Activated T-helper 2 cell treated with anti-CD3 and anti-CD28 coated beads, Interferon-gamma antibody, Interleukin-2, Interleukin-4, amounts not matched to agents 10 μg/mL and 5 μg/mL and 100 μg/mL, durations not matched to agents 14 hours and 24 hours and 36 hours (primary cell): Measurements from ENCODE around the gene MYZAP. TPM values are rescaled to one million over a fixed set of nuclear protein-coding genes. Genes with fewer than 3 reads are reported as not detected.

Source experiments
- DNase-seq: peaks from one replicate; pipeline ENCODE4 v3.0.0; 2021; ENCODE audit warnings: low spot score
- H3K27ac Mint-ChIP-seq: one replicate; pipeline ENCODE4 v1.8.0; 2021; ENCODE audit warnings: mixed read lengths
- H3K27me3 Mint-ChIP-seq: one replicate; pipeline ENCODE4 v1.8.0; 2021; ENCODE audit warnings: low read depth, mixed read lengths
- H3K36me3 Mint-ChIP-seq: one replicate; pipeline ENCODE4 v1.8.0; 2021; ENCODE audit warnings: low read depth, mixed read lengths
- H3K4me1 Mint-ChIP-seq: one replicate; pipeline ENCODE4 v1.8.0; 2021; ENCODE audit warnings: low read depth, mixed read lengths
- H3K4me3 Mint-ChIP-seq: one replicate; pipeline ENCODE4 v1.8.0; 2021; ENCODE audit warnings: low read depth, mild to moderate bottlenecking, moderate library complexity, mixed read lengths
- H3K9me3 Mint-ChIP-seq: one replicate; pipeline ENCODE4 v1.8.0; 2021; ENCODE audit warnings: mixed read lengths
- intact Hi-C: fragments of 100-400 bp; cut with micrococcal nuclease; formaldehyde crosslinking; loops from one replicate; pipeline ENCODE4 v1.15.1; 2023
- total RNA-seq: library from RNA; stranded (reverse); gene quantifications from 2 replicates; pipeline ENCODE4 v1.2.3, GENCODE V29; 2022

MYZAP gene
- total RNA-seq, 1 donor from 2014 or later: not detected

GRCh38 chr15:57586661-57587424, 4.9 kb upstream of the MYZAP start:
- Mint-ChIP-seq H3K36me3 (no peaks in the 10 kb centered on the region), H3K4me1 (peaks cover 18% of the 10 kb centered on the region), H3K27me3 (peaks cover 12% of the 10 kb centered on the region), H3K4me3 (no peak overlapping the region), H3K9me3 (peaks cover 14% of the 10 kb centered on the region), H3K27ac (peak overlapping the region; percentile 9)
- no peak for DNase-seq
- intact Hi-C loops: no loop called here

DNA sequence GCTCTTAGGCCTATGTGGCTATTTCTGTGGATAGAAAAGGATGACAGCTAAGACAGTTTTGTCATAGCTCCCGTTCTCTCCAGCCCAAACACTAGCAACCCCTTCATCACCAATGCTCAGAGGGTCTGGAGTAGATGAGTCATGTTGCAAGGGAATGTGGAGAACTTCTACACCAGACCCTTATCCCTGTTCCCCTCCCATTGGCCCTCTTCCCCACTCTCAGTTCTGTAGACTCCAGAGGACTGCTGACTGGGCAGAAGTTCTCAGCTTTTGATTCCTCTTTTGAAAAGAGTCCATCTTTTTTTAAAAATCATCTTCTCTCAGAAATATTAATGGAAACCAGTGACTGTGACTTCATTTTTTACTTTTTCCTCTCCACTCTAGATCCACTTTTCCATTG, 2.4 kb upstream of the MYZAP start:
- intact Hi-C loops: no loop called here
- H3K4me3 Mint-ChIP-seq: no peak overlapping the region
- no peaks in the 10 kb centered on the region for H3K36me3 Mint-ChIP-seq
- no peaks in the 10 kb centered on the region for H3K9me3 Mint-ChIP-seq
- H3K27me3 Mint-ChIP-seq: peaks cover 24% of the 10 kb centered on the region
- no peak for DNase-seq
- peaks cover 18% of the 10 kb centered on the region for H3K4me1 Mint-ChIP-seq
- no peak overlapping the region for H3K27ac Mint-ChIP-seq

GRCh38 chr15:57589754-57590153, 1.9 kb upstream of the MYZAP start:
- Mint-ChIP-seq H3K27ac (no peak overlapping the region), H3K4me1 (peaks cover 18% of the 10 kb centered on the region), H3K36me3 (no peaks in the 10 kb centered on the region), H3K9me3 (no peaks in the 10 kb centered on the region), H3K4me3 (no peak overlapping the region), H3K27me3 (peaks cover 24% of the 10 kb centered on the region)
- DNase-seq: no peak
- intact Hi-C loops: no loop called here

- Mint-ChIP-seq H3K27ac (no peak overlapping the region), H3K4me3 (peak overlapping the region; percentile 56), H3K9me3 (no peaks in the 10 kb centered on the region), H3K4me1 (peaks cover 18% of the 10 kb centered on the region), H3K27me3 (peaks cover 24% of the 10 kb centered on the region), H3K36me3 (no peaks in the 10 kb centered on the region)
- no peak for DNase-seq
- intact Hi-C loops: no loop called here
Observed at GRCh38 chr15:57591237-57591821, 375 bp upstream of the MYZAP start.

- Mint-ChIP-seq H3K27me3 (peaks cover 24% of the 10 kb centered on the region), H3K4me3 (no peak overlapping the region), H3K36me3 (no peaks in the 10 kb centered on the region), H3K4me1 (peaks cover 12% of the 10 kb centered on the region), H3K27ac (no peak overlapping the region), H3K9me3 (no peaks in the 10 kb centered on the region)
- intact Hi-C loops: no loop called here
- DNase-seq: no peak
Observed at GRCh38 chr15:57592426-57592825, 722 bp downstream of the MYZAP start.

- Mint-ChIP-seq H3K9me3 (no peaks in the 10 kb centered on the region), H3K4me1 (peaks cover 7% of the 10 kb centered on the region), H3K27me3 (peaks cover 24% of the 10 kb centered on the region), H3K4me3 (no peak overlapping the region), H3K36me3 (no peaks in the 10 kb centered on the region), H3K27ac (no peak overlapping the region)
- DNase-seq: no peak
- intact Hi-C loops: no loop called here
Observed at GRCh38 chr15:57592836-57593420, 1.2 kb downstream of the MYZAP start.

- Mint-ChIP-seq H3K27ac (no peak overlapping the region), H3K36me3 (no peaks in the 10 kb centered on the region), H3K27me3 (peaks cover 24% of the 10 kb centered on the region), H3K9me3 (no peaks in the 10 kb centered on the region), H3K4me1 (peaks cover 5% of the 10 kb centered on the region), H3K4me3 (no peak overlapping the region)
- intact Hi-C loops: no loop called here
- no peak for DNase-seq
Observed at GRCh38 chr15:57594479-57594878, 2.8 kb downstream of the MYZAP start.

DNA sequence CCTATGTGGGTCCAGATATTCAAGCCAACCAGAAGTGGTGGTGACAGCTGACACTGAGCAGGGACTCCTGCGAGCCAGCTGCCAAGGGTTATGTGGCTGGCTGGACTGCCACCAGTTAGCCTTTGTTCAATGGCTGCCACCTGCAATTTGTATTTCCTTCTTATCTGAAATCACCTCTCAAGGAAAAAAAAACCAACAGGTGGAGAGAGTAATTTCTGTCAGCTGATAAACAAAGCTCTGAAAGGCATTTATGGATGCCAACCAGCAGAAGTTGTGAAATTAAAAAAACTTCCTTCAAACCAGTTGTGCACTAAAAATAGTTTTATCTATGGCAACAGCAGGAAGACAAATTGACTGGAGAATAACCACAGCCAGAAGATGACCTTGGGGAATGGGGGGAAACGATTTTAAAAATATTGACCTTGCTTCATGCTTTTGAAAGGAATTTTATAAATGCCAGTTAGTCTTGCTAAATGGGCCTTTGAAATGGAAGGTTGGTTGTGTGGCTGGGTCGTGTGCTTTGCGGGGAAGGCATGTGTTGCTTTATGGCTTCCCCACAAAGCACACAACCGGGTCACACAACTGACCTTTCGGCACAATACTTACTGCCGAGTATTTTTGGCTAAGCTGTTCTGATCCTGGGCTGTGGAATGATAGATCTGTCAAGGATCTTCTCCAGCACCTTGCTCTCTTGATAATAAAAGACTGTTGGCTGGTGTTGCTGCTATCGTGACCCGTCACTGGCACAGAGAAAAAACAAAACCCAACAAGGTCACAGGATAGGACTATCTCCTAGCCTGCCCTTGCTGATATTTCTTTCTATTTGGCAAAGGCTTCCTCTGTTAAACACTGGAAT, 3.5 kb downstream of the MYZAP start:
- Mint-ChIP-seq H3K4me3 (no peak overlapping the region), H3K36me3 (no peaks in the 10 kb centered on the region), H3K27me3 (peaks cover 20% of the 10 kb centered on the region), H3K4me1 (peaks cover 5% of the 10 kb centered on the region), H3K27ac (no peak overlapping the region), H3K9me3 (no peaks in the 10 kb centered on the region)
- intact Hi-C loops: no loop called here
- DNase-seq: no peak

- peaks cover 1% of the 10 kb centered on the region for H3K4me1 Mint-ChIP-seq
- peaks cover 16% of the 10 kb centered on the region for H3K27me3 Mint-ChIP-seq
- no peak for DNase-seq
- H3K36me3 Mint-ChIP-seq: no peaks in the 10 kb centered on the region
- no peaks in the 10 kb centered on the region for H3K9me3 Mint-ChIP-seq
- intact Hi-C loops: no loop called here
- no peak overlapping the region for H3K4me3 Mint-ChIP-seq
- no peak overlapping the region for H3K27ac Mint-ChIP-seq
Observed at GRCh38 chr15:57596301-57596855, 4.7 kb downstream of the MYZAP start.

GRCh38 chr15:57596978-57597377, 5.3 kb downstream of the MYZAP start:
- intact Hi-C loops: no loop called here
- no peak overlapping the region for H3K4me3 Mint-ChIP-seq
- no peaks in the 10 kb centered on the region for H3K36me3 Mint-ChIP-seq
- H3K4me1 Mint-ChIP-seq: no peaks in the 10 kb centered on the region
- H3K9me3 Mint-ChIP-seq: no peaks in the 10 kb centered on the region
- H3K27me3 Mint-ChIP-seq: peaks cover 16% of the 10 kb centered on the region
- no peak for DNase-seq
- H3K27ac Mint-ChIP-seq: no peak overlapping the region

GRCh38 chr15:57597431-57597830, 5.7 kb downstream of the MYZAP start:
- peaks cover 15% of the 10 kb centered on the region for H3K27me3 Mint-ChIP-seq
- H3K9me3 Mint-ChIP-seq: no peaks in the 10 kb centered on the region
- no peak overlapping the region for H3K4me3 Mint-ChIP-seq
- H3K36me3 Mint-ChIP-seq: no peaks in the 10 kb centered on the region
- intact Hi-C loops: no loop called here
- no peaks in the 10 kb centered on the region for H3K4me1 Mint-ChIP-seq
- H3K27ac Mint-ChIP-seq: no peak overlapping the region
- DNase-seq: no peak

- no peak overlapping the region for H3K27ac Mint-ChIP-seq
- no peak for DNase-seq
- no peaks in the 10 kb centered on the region for H3K36me3 Mint-ChIP-seq
- no peak overlapping the region for H3K4me3 Mint-ChIP-seq
- no peaks in the 10 kb centered on the region for H3K9me3 Mint-ChIP-seq
- H3K4me1 Mint-ChIP-seq: no peaks in the 10 kb centered on the region
- peaks cover 9% of the 10 kb centered on the region for H3K27me3 Mint-ChIP-seq
- intact Hi-C loops: no loop called here
Observed at GRCh38 chr15:57598346-57598745, 6.6 kb downstream of the MYZAP start.
